GM18498 (cell line): ENCODE data around the gene STAT5B.
A peak's percentile ranks its signal among the peaks of the same experiment; 100 is the strongest.
"Not testable (repeated sequence)": the region's sequence is repeated elsewhere in the genome, so short reads cannot be mapped to it uniquely, and the experiment has no call there.

Source experiments
- ATAC-seq: cut with Tn5 transposase; IDR thresholded peaks from one replicate; pipeline ENCODE4 v1.9.1; 2021; ENCODE audit warnings: mild to moderate bottlenecking, moderate library complexity; ENCODE audit not compliant: unreplicated experiment

STAT5B gene

GRCh38 chr17:42276359-42276608, at the start of gene STAT5B:
Gene STAT5B, minus strand, starts transcription at chr17:42276391. Its CDS starts 44,264 bp downstream, at chr17:42232127.
- ATAC-seq, result peak; percentile 73

GRCh38 chr17:42325026-42325425, 48.8 kb upstream of the STAT5B start:
- ATAC-seq, result no peak

- no peak for ATAC-seq
Measured at GRCh38 chr17:42323268-42323773, 47.1 kb upstream of the STAT5B start.

- peak; percentile 63 for ATAC-seq
Measured at GRCh38 chr17:42322382-42323267, 46.4 kb upstream of the STAT5B start.

GRCh38 chr17:42321555-42321954, 45.4 kb upstream of the STAT5B start:
- no peak for ATAC-seq

- ATAC-seq, result not testable (repeated sequence)
Measured at GRCh38 chr17:42317967-42318366, 41.8 kb upstream of the STAT5B start.

GRCh38 chr17:42317266-42317845, 41.2 kb upstream of the STAT5B start:
- ATAC-seq, result no peak

GRCh38 chr17:42316755-42317154, 40.6 kb upstream of the STAT5B start:
- no peak for ATAC-seq

- ATAC-seq, result no peak
Measured at GRCh38 chr17:42315402-42316156, 39.4 kb upstream of the STAT5B start.

- ATAC-seq, result no peak
Measured at GRCh38 chr17:42313773-42314566, 37.8 kb upstream of the STAT5B start.

GRCh38 chr17:42313389-42313772, 37.2 kb upstream of the STAT5B start:
- ATAC-seq, result no peak

- peak; percentile 58 for ATAC-seq
Measured at GRCh38 chr17:42312285-42313130, 36.3 kb upstream of the STAT5B start.

GRCh38 chr17:42312035-42312284, 35.8 kb upstream of the STAT5B start:
- ATAC-seq, result no peak

- ATAC-seq, result no peak
Measured at GRCh38 chr17:42311240-42312034, 35.2 kb upstream of the STAT5B start.

GRCh38 chr17:42310787-42311215, 34.6 kb upstream of the STAT5B start:
- no peak for ATAC-seq

- no peak for ATAC-seq
Measured at GRCh38 chr17:42309986-42310786, 34.0 kb upstream of the STAT5B start.

- no peak for ATAC-seq
Measured at GRCh38 chr17:42309142-42309541, 33.0 kb upstream of the STAT5B start.

- no peak for ATAC-seq
Measured at GRCh38 chr17:42308446-42308845, 32.3 kb upstream of the STAT5B start.
